ENCODE measurements around the gene SULT1A1. TPM values are rescaled to one million over a fixed set of nuclear protein-coding genes. Genes with fewer than 3 reads are reported as not detected.
"Not testable (repeated sequence)": the region's sequence is repeated elsewhere in the genome, so short reads cannot be mapped to it uniquely, and the experiment has no call there.

Gene SULT1A1
- total RNA-seq, 2 experiments from 2014 or later, result 5.5 to 6.2 TPM

DNA sequence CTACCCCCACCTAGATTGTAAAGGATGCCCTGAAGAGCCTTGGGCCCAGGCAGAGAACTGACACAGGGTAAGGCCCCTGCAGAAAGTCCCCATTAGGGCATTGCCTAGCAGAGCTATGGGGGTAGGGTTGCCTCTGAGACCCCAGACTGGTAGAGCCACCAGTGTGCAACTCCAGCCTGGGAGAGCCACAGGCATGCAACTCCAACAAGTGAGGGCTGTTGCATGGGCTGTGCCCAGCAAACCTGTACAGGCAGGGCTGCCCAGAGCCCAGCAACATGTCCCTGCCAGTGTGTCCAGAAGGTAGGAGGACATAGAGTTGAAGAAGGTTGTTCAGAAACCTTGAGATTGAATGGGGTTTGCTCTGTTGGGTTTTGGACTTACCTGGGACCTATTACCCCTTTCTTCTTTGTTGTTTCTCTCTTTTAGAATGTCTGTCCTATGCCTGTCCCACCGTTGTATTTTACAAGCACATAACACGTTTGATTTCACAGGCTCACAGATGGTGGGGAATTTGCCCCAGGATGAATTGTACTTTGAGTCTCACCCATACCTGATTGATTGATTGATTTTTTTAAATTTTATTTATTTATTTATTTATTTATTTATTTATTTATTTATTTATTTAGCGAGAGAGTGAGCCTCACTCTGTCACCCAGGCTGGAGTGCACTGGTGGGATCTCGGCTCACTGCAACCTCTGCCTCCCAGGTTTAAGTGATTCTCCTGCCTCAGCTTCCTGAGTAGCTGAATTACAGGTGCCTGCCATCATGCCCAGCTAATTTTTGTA, 39.7 kb downstream of the SULT1A1 start:
- H3K4me1 Mint-ChIP-seq, result no peaks in the 10 kb centered on the region
- H3K27ac Mint-ChIP-seq, result no peak overlapping the region
- H3K27me3 Mint-ChIP-seq, result no peaks in the 10 kb centered on the region
- ChIA-PET POLR2A (no interaction called here), CTCF (no interaction called here)
- DNase-seq, result no peak
- peaks cover 20% of the 10 kb centered on the region for H3K36me3 Mint-ChIP-seq (ENCODE audit: low read depth)
- H3K9me3 Mint-ChIP-seq, result peaks cover 11% of the 10 kb centered on the region
- no peak overlapping the region for H3K4me3 Mint-ChIP-seq

DNA sequence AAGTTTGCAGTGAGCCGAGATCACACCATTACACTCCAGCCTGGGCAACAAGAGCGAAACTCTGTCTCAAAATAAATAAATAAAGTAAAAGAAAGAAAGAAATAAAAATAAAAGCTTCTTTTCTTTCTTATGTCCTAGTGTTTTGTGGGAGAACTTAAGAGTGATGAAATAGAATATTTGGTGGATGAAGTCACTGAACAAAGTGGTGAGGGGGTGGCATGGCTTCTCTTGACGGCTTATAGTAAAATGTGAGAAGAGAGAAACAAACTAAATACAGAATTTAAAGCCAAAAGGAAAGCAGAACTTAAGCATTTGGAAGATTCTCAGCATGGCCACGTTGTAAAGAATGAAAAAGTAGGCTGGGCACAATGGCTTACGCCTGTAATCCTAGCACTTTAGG, 40.8 kb downstream of the SULT1A1 start:
- Mint-ChIP-seq H3K4me3 (no peak overlapping the region), H3K27me3 (no peaks in the 10 kb centered on the region), H3K36me3 (ENCODE audit: low read depth) (peaks cover 22% of the 10 kb centered on the region), H3K9me3 (peaks cover 11% of the 10 kb centered on the region), H3K4me1 (no peaks in the 10 kb centered on the region), H3K27ac (no peak overlapping the region)
- CTCF ChIA-PET, result no interaction called here
- POLR2A ChIA-PET, result interaction anchor here (1.0 kb wide), 1 partner anchor 75 kb away, joined by 3 read pairs; no protein-coding TSS in a partner anchor
- DNase-seq, result no peak

DNA sequence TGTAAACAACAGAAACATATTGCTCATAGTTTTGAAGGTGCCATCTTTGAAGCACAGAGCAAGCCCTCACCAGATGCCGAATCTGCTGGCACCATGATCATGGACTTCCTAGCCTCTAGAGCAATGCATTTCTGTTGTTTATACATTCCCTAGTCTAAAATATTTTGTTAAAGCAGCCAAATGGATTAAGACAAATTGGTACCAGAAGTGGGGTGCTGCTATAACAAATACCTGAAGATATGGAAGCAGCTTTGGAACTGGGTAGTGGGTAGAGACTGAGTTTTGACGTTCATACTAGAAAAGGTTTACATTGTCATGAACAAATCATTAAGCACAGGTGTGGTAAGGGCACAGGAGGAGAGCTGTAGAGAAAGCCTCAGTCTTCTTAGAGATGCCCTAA, 42.6 kb downstream of the SULT1A1 start:
- ChIA-PET POLR2A (no interaction called here), CTCF (interaction anchor here (0.5 kb wide), 1 partner anchor 43 kb away, joined by 3 read pairs; the partner anchor contains the start of gene SULT1A1)
- H3K9me3 Mint-ChIP-seq, result peaks cover 11% of the 10 kb centered on the region
- H3K27ac Mint-ChIP-seq, result no peak overlapping the region
- H3K4me1 Mint-ChIP-seq, result peaks cover 4% of the 10 kb centered on the region
- H3K36me3 Mint-ChIP-seq (ENCODE audit: low read depth), result peaks cover 22% of the 10 kb centered on the region
- no peaks in the 10 kb centered on the region for H3K27me3 Mint-ChIP-seq
- DNase-seq, result no peak
- H3K4me3 Mint-ChIP-seq, result no peak overlapping the region

DNA sequence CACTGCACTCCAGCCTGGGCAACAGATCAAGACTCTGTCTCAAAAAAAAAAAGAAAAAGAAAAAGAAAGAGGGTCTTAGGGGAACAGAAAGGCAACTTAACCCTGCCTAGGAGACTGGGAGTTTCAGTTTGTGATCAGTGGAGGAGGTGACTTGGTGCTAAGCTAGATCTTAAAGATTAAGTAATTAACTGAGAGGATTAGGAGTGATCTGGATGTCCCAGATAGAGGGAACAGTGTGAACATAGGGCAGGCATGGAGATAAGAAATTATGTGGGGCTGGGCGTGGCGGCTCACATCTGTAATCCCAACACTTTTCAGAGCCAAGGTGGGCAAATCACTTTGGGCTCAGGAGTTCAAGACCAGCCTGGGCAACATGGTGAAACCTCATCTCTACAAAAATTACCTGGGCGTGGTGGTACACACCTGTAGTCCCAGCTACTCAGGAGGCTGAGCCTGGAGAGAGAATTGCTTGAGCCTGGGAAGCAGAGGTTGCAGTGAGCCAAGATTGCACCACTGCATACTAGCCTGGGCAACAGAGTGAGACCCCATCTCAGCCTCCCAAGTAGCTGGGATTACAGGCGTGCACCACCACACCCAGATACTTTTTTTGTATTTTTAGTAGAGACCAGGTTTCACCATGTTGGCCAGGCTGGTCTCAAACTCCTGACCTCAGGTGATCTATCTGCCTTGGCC, 43.5 kb downstream of the SULT1A1 start:
- DNase-seq, POLR2A ChIA-PET, H3K4me3 Mint-ChIP-seq, H3K4me1 Mint-ChIP-seq, H3K27me3 Mint-ChIP-seq, H3K27ac Mint-ChIP-seq: not testable (repeated sequence)
- CTCF ChIA-PET, result interaction anchor here (0.5 kb wide), 1 partner anchor 43 kb away, joined by 3 read pairs; the partner anchor contains the start of gene SULT1A1
- Mint-ChIP-seq H3K36me3 (ENCODE audit: low read depth) (peaks cover 26% of the 10 kb centered on the region), H3K9me3 (peaks cover 11% of the 10 kb centered on the region)

DNA sequence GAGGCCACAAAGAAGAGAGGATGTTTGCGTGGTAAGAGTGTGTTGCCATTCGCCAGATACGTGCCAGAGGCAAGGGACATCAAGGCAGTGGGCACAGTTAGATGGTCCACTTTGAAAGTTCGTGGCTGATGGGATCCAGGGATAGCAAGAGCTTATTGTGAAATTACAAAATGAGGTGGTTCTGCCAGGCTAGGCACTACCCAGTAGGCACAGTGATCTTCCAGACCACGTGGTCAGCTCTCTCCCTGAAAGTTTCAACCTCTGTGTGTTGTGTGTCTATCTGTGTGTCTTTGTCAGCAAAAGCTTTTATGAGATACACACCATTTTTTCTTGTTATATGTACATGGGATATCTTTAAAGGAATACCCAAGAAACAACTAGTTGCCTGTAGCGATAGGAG, 46.6 kb downstream of the SULT1A1 start:
- POLR2A ChIA-PET, result no interaction called here
- H3K36me3 Mint-ChIP-seq (ENCODE audit: low read depth), result peaks cover 41% of the 10 kb centered on the region
- H3K4me3 Mint-ChIP-seq, result no peak overlapping the region
- peaks cover 13% of the 10 kb centered on the region for H3K4me1 Mint-ChIP-seq
- no peaks in the 10 kb centered on the region for H3K27me3 Mint-ChIP-seq
- H3K9me3 Mint-ChIP-seq, result peaks cover 11% of the 10 kb centered on the region
- CTCF ChIA-PET, result interaction anchor here (1.4 kb wide), 1 partner anchor 9 kb away, joined by 4 read pairs; the partner anchor contains the start of gene SGF29
- DNase-seq, result no peak
- no peak overlapping the region for H3K27ac Mint-ChIP-seq

DNA sequence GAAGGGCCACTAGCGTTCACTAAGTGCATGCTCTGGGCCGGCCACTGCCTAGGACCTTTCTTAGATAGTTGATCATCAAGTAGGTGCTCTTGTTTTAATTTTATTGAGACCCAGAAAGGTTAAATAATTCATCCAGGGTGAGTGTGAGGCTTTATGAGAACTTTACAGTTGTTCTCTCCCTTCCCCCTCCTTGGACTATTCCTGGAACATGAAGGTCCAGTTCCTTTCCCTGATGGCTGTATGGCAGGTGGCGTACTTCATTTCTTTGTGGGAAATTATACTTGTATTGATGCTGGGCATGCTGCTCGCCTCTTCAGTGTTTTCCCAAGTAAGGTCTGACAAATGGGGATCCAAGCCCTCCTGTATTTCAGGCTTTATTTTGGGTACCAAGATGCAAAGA, 47.6 kb downstream of the SULT1A1 start:
- Mint-ChIP-seq H3K4me3 (no peak overlapping the region), H3K27me3 (no peaks in the 10 kb centered on the region), H3K9me3 (peaks cover 6% of the 10 kb centered on the region), H3K36me3 (ENCODE audit: low read depth) (peaks cover 40% of the 10 kb centered on the region), H3K4me1 (peaks cover 13% of the 10 kb centered on the region), H3K27ac (no peak overlapping the region)
- no peak for DNase-seq
- ChIA-PET CTCF (no interaction called here), POLR2A (no interaction called here)

DNA sequence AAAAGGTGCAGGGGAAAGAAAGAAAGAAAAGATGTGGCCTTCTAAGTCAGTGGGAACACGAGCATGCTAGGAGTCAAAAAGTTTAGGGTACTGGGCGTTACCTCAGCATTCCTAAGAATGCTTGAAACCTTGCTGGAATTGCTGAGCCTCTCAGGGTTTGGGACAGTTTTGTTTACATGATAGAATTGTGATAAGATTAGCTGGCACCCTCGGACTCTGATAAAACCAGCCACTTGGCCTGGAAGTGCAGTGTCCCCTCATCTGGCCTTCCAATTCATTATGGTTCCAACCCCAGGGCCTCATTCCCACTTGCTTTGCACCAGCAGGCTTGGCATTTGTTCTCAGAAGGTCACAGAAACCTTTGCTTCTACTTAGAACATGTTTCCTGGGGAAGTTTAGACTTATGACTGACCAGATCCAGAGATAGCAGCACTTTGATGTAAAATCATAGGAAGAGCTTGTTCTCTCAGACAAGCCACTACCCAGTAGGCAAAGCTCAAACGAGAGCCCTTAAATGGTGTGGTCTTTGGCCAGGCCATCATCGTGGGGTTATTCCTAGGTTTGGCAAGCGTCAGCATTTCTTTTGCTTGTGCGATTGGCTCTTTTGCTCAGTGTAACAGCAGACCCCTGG, 48.2 kb downstream of the SULT1A1 start:
- H3K27ac Mint-ChIP-seq, result no peak overlapping the region
- peaks cover 6% of the 10 kb centered on the region for H3K9me3 Mint-ChIP-seq
- CTCF ChIA-PET, result interaction anchor here (0.9 kb wide), 1 partner anchor 10 kb away, joined by 3 read pairs; no protein-coding TSS in a partner anchor
- H3K4me1 Mint-ChIP-seq, result peaks cover 13% of the 10 kb centered on the region
- no peaks in the 10 kb centered on the region for H3K27me3 Mint-ChIP-seq
- H3K4me3 Mint-ChIP-seq, result no peak overlapping the region
- POLR2A ChIA-PET, result no interaction called here
- no peak for DNase-seq
- peaks cover 40% of the 10 kb centered on the region for H3K36me3 Mint-ChIP-seq (ENCODE audit: low read depth)

DNA sequence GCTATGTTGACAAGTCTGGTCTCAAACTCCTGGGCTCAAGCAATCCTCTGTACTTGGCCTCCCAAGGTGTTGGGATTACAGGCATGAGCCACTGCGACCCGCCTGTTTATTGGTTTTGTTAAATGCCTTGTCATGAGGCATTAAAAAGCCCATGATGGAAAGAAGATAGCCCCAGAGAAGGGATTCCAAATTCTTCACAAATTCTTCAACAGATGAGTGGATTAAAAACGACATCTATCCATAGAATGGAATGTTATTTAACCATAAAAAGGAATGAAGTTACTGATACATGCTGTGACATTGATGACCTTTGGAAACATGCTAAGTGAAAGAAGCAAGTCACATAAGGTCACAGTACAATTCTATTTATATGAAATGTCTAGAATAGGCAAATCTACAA, 51.4 kb downstream of the SULT1A1 start:
- Mint-ChIP-seq H3K4me3 (no peak overlapping the region), H3K27ac (no peak overlapping the region), H3K4me1 (peaks cover 28% of the 10 kb centered on the region), H3K27me3 (no peaks in the 10 kb centered on the region), H3K9me3 (no peaks in the 10 kb centered on the region), H3K36me3 (ENCODE audit: low read depth) (peaks cover 26% of the 10 kb centered on the region)
- CTCF ChIA-PET, result interaction anchor here (1.2 kb wide), 1 partner anchor 9 kb away, joined by 3 read pairs; no protein-coding TSS in a partner anchor
- POLR2A ChIA-PET, result no interaction called here
- no peak for DNase-seq

DNA sequence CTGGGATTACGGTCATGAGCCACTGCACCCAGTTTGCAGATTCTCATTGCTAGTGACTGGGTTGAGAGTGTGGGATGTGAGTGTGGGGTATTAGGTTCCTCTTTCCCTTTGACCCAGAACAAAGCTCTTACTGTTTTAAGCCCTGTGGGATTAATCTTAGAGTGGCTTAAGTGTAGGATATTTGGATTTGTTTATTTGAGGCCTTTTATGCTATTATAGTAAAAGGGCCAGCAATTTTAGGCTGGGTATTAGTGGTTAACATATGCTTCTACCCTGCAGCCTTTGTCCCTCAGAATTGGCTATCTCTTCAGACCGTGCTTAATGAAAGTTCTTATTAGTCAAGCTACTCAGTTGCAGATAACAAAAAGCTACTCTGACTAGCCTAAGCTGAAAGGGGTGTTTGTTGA, 52.9 kb downstream of the SULT1A1 start:
- ChIA-PET POLR2A (no interaction called here), CTCF (no interaction called here)
- no peak overlapping the region for H3K27ac Mint-ChIP-seq
- H3K4me1 Mint-ChIP-seq, result peaks cover 28% of the 10 kb centered on the region
- DNase-seq, result no peak
- H3K4me3 Mint-ChIP-seq, result no peak overlapping the region
- H3K9me3 Mint-ChIP-seq, result no peaks in the 10 kb centered on the region
- H3K27me3 Mint-ChIP-seq, result no peaks in the 10 kb centered on the region
- peaks cover 26% of the 10 kb centered on the region for H3K36me3 Mint-ChIP-seq (ENCODE audit: low read depth)

DNA sequence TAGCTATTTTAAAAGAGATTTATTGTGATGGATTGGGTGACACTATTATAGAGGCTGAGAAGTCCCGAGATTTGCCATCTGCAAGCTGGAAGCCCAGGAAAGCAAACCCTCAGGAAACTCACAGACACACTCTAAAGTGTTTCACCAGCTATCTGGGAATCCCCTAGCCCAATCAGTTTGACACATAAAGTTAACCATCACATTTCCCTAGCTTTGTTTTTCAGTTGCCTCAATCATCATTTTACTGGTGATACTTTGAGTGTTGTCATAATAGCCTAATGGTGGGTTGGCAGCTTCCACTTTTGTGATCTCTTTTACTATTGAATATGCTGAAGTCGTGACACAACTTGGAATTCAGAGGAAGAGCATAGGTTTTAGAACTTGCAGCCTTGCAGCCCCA, 54.3 kb downstream of the SULT1A1 start:
- POLR2A ChIA-PET, result interaction anchor here (0.5 to 2.0 kb wide), 2 partner anchors 64 to 609 kb away, joined by 4 to 8 read pairs; partner anchors contain the start of gene CLN3
- DNase-seq, result no peak
- Mint-ChIP-seq H3K27ac (no peak overlapping the region), H3K36me3 (ENCODE audit: low read depth) (peaks cover 22% of the 10 kb centered on the region), H3K9me3 (no peaks in the 10 kb centered on the region), H3K4me1 (peaks cover 28% of the 10 kb centered on the region), H3K27me3 (no peaks in the 10 kb centered on the region), H3K4me3 (no peak overlapping the region)
- CTCF ChIA-PET, result interaction anchor here (0.6 to 1.7 kb wide), 3 partner anchors 19 to 61 kb away, joined by 3 to 6 read pairs (median 4); no protein-coding TSS in a partner anchor

Other genes with a start within 250 kb of the SULT1A1 start
- gene NPIPB6, start 246.5 kb downstream of the SULT1A1 start, total RNA-seq, result 1 to 10 TPM in 1 of 2 experiments, under 1 TPM in 1; 0.60 to 1.5 TPM
- 10 to 100 TPM; 42.0 to 51.0 TPM for gene EIF3CL, start 206.2 kb downstream of the SULT1A1 start, total RNA-seq
- under 1 TPM in 1 of 2 experiments, not detected in 1; 0.25 TPM for gene NPIPB7, start 137.7 kb downstream of the SULT1A1 start, total RNA-seq
- 10 to 100 TPM; 42.9 to 45.4 TPM for gene CLN3, start 118.0 kb downstream of the SULT1A1 start, total RNA-seq
- 10 to 100 TPM; 20.9 TPM for gene APOBR, start 115.4 kb downstream of the SULT1A1 start, total RNA-seq
- gene IL27, start 103.2 kb downstream of the SULT1A1 start, total RNA-seq, result not detected
- gene NUPR1, start 71.1 kb downstream of the SULT1A1 start, total RNA-seq, result not detected
- gene SGF29, start 56.1 kb downstream of the SULT1A1 start, total RNA-seq, result 10 to 100 TPM; 25.8 to 28.0 TPM
- under 1 TPM; 0.13 to 0.15 TPM for gene SULT1A2, start 13.0 kb downstream of the SULT1A1 start, total RNA-seq
- under 1 TPM in 1 of 2 experiments, not detected in 1; 0.30 TPM for gene NPIPB8, start 28.0 kb upstream of the SULT1A1 start, total RNA-seq
- gene EIF3C, start 101.4 kb upstream of the SULT1A1 start, total RNA-seq, result 100 to 1,000 TPM; 415 to 434 TPM
- gene NPIPB9, start 141.7 kb upstream of the SULT1A1 start, total RNA-seq, result 1 to 10 TPM; 1.7 to 2.7 TPM
- 100 to 1,000 TPM; 255 to 267 TPM for gene ATXN2L, start 213.0 kb upstream of the SULT1A1 start, total RNA-seq
- gene TUFM, start 236.3 kb upstream of the SULT1A1 start, total RNA-seq, result 100 to 1,000 TPM; 107 TPM

Measured in activated CD4-positive, alpha-beta memory T cell treated with anti-CD3 and anti-CD28 coated beads, Interleukin-2, amount 10 ng/mL, durations not matched to agents 7 days and 5 days (primary cell).